ENCODE results near the gene KRTAP5-10.

DNA sequence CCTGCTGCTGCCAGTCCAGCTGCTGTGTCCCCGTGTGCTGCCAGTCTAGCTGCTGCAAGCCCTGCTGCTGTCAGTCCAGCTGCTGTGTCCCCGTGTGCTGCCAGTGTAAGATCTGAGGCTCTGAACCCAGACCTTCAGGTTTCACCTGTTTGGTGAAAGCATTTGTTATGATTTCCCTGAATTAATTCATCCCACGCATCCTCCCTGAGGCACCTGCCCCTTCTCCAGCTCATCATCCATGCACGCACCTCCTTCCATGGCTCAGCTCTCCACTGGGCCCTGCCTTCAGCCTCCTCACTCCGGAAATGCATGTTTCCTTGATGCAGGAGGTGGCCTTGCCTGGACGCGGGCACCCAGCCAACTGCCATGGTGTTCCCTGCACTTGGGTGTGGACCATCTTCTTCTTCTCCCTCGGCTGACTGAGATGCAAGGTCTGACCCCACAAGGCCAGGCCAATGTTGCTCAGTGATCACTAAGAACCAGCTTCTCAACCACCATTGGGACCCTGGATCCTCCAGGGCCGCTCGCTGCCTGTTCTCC is 788 bp downstream of the KRTAP5-10 start:
- TF ChIP-seq BHLHE40 (IDR thresholded peaks at IDR 0.05; ENCODE audit: low read length) (no peak), ZNF561 (CRISPR knock-in tag; conservative IDR thresholded peaks at IDR 0.05) (no peak), CTCF (IDR thresholded peaks at IDR 0.05 in 2 of 3, conservative IDR thresholded peaks at IDR 0.05 in 1 of 3; ENCODE audit: insufficient read depth in 2 of 3, low read depth in 1 of 3, low read length in 3 of 3) (no peak)
